ENCODE measurements around the gene MICU2. TPM values are rescaled to one million over a fixed set of nuclear protein-coding genes. Genes with fewer than 3 reads are reported as not detected.

MICU2 gene
- total RNA-seq, 1 experiment from 2014 or later: 24.2 TPM

DNA sequence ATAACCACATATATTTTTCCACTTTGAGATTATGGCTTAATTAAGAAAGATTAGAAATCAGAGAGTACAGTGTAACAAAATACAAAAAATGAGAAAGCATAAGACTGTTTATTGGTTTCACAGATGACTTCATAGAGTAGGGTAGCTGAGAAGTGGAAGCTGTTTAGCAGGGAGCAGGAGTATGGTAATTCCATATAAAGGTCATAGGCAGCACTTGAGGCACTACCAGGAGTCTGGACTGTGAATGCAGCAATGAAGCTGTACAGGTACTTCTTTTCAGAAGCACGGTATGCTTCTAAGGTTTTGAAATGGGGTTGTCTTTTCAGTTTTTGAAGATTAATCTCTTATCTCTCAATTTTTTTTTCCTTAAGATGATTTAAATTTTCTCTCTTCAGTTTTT, 69.2 kb downstream of the MICU2 start:
- in situ Hi-C loops (cut with HindIII; ENCODE audit: low pct_unique_long_range_greater_than_20kb, low sequenced_read_pairs): no loop called here
- no peak overlapping the region for H3K4me3 ChIP-seq (ENCODE audit: low read depth in 2 of 2, low read length in 2 of 2)
- CTCF ChIA-PET: no interaction called here
- POLR2A ChIA-PET: no interaction called here
- no peak for DNase-seq (ENCODE audit: low read depth, low spot score)
- no peak overlapping the region for H3K27ac ChIP-seq (ENCODE audit: low read length)
- H3K27me3 ChIP-seq (ENCODE audit: control insufficient read depth, insufficient read depth, low read length): no peaks in the 10 kb centered on the region
- no peaks in the 10 kb centered on the region for H3K9me3 ChIP-seq (ENCODE audit: control insufficient read depth, insufficient read depth, low read depth, low read length)
- H3K4me1 ChIP-seq (ENCODE audit: control insufficient read depth, insufficient read depth, low read length): no peaks in the 10 kb centered on the region
- no peaks in the 10 kb centered on the region for H3K36me3 ChIP-seq (ENCODE audit: control insufficient read depth, insufficient read depth, low read length)
- no peak for ATAC-seq
- TF ChIP-seq SIN3A (IDR thresholded peaks at IDR 0.05; ENCODE audit: borderline replicate concordance, insufficient read depth, low read depth, low read length) (no peak), CTCF (IDR thresholded peaks at IDR 0.05) (no peak), POLR2AphosphoS5 (IDR thresholded peaks at IDR 0.05; ENCODE audit: low read depth, low read length) (no peak), TCF7L2 (IDR thresholded peaks at IDR 0.05; ENCODE audit: low read depth, low read length) (no peak)
- TF ChIP-seq, protein P1, sequence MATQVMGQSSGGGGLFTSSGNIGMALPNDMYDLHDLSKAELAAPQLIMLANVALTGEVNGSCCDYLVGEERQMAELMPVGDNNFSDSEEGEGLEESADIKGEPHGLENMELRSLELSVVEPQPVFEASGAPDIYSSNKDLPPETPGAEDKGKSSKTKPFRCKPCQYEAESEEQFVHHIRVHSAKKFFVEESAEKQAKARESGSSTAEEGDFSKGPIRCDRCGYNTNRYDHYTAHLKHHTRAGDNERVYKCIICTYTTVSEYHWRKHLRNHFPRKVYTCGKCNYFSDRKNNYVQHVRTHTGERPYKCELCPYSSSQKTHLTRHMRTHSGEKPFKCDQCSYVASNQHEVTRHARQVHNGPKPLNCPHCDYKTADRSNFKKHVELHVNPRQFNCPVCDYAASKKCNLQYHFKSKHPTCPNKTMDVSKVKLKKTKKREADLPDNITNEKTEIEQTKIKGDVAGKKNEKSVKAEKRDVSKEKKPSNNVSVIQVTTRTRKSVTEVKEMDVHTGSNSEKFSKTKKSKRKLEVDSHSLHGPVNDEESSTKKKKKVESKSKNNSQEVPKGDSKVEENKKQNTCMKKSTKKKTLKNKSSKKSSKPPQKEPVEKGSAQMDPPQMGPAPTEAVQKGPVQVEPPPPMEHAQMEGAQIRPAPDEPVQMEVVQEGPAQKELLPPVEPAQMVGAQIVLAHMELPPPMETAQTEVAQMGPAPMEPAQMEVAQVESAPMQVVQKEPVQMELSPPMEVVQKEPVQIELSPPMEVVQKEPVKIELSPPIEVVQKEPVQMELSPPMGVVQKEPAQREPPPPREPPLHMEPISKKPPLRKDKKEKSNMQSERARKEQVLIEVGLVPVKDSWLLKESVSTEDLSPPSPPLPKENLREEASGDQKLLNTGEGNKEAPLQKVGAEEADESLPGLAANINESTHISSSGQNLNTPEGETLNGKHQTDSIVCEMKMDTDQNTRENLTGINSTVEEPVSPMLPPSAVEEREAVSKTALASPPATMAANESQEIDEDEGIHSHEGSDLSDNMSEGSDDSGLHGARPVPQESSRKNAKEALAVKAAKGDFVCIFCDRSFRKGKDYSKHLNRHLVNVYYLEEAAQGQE (IDR thresholded peaks at IDR 0.05; ENCODE audit: insufficient read depth in 1 of 2, low read depth in 2 of 2, low read length in 1 of 2): no peak
- BruUV-seq (replicated peaks): no TSS peak
- intact Hi-C loops (cut with micrococcal nuclease; ENCODE audit: unreplicated experiment): no loop called here

DNA sequence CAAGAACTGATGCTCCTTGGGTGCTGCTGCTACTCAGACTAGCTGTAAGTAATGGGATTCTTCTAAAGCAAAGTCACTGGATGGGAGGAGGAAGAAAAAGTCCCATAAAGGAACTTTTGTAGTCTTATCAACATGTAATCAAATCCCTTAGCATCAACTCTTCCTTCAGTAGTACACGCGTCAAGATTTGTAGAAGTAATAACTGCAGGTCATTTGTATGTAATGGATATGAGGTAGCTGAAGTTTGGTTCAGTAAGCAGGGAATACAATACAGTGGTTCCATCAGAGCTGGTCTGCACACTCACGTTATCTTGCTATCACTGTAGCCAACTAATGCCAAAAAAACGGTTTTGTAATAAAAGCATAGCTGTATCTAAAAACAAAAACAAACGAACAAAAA, 72.5 kb downstream of the MICU2 start:
- H3K4me1 ChIP-seq (ENCODE audit: control insufficient read depth, insufficient read depth, low read length): no peaks in the 10 kb centered on the region
- H3K9me3 ChIP-seq (ENCODE audit: control insufficient read depth, insufficient read depth, low read depth, low read length): no peaks in the 10 kb centered on the region
- TF ChIP-seq TCF7L2 (IDR thresholded peaks at IDR 0.05; ENCODE audit: low read depth, low read length): no peak
- no peak for TF ChIP-seq SIN3A (IDR thresholded peaks at IDR 0.05; ENCODE audit: borderline replicate concordance, insufficient read depth, low read depth, low read length)
- TF ChIP-seq POLR2AphosphoS5 (IDR thresholded peaks at IDR 0.05; ENCODE audit: low read depth, low read length): no peak
- TF ChIP-seq, protein P1 (IDR thresholded peaks at IDR 0.05; ENCODE audit: insufficient read depth in 1 of 2, low read depth in 2 of 2, low read length in 1 of 2): no peak
- no peak for TF ChIP-seq CTCF (IDR thresholded peaks at IDR 0.05)
- ATAC-seq (no peak), DNase-seq (ENCODE audit: low read depth, low spot score) (no peak)
- POLR2A ChIA-PET: no interaction called here
- no peak overlapping the region for H3K27ac ChIP-seq (ENCODE audit: low read length)
- no peaks in the 10 kb centered on the region for H3K36me3 ChIP-seq (ENCODE audit: control insufficient read depth, insufficient read depth, low read length)
- H3K27me3 ChIP-seq (ENCODE audit: control insufficient read depth, insufficient read depth, low read length): no peaks in the 10 kb centered on the region
- in situ Hi-C loops (cut with HindIII; ENCODE audit: low pct_unique_long_range_greater_than_20kb, low sequenced_read_pairs): no loop called here
- H3K4me3 ChIP-seq (ENCODE audit: low read depth in 2 of 2, low read length in 2 of 2): no peak overlapping the region
- intact Hi-C loops (cut with micrococcal nuclease; ENCODE audit: unreplicated experiment): no loop called here
- CTCF ChIA-PET: no interaction called here
- no TSS peak for BruUV-seq (replicated peaks)
